GM12878 (cell line): ENCODE results near the gene ANLN. TPM values are rescaled to one million over a fixed set of nuclear protein-coding genes. Genes with fewer than 3 reads are reported as not detected.

Experiments used
- BMI1 ChIP-seq: fragments of 450-650 bp; IDR thresholded peaks from 2 replicates; pipeline ENCODE4 v1.6.1; 2016; ENCODE audit warnings: mild to moderate bottlenecking, moderate library complexity, borderline replicate concordance
- YY1 ChIP-seq: IDR thresholded peaks from 2 replicates; pipeline ENCODE4 v1.6.1; 2011; ENCODE audit warnings: low read depth, mild to moderate bottlenecking, low read length
- polyA plus RNA-seq, 11 experiments: library from polyadenylated mRNA; depleted of rRNA in 4 of 11; unstranded in 6 of 11; stranded (reverse) in 5 of 11; fragments of >200 nt; fragmentation: Nextera tagmentation in 4 of 11; fragmentation: Illumina TruSeq in 1 of 11; extraction: Ambion mirVana in 4 of 11; extraction: Trizol in 1 of 11; gene quantifications; 1 replicate in 1 of 11; 2 replicates in 10 of 11; pipeline versions ENCODE4 v1.2.1 to v1.2.3, GENCODE V29; 2011 to 2016; ENCODE audit warnings: inconsistent platforms in 2 of 11, missing spikeins in 2 of 11, low read depth in 1 of 11
- total RNA-seq, 4 experiments: library from RNA; depleted of rRNA in 3 of 4; stranded (reverse); fragments of >200 nt in 3 of 4; fragmentation: Illumina TruSeq in 1 of 4; extraction: Trizol in 1 of 4; gene quantifications; 2 replicates each; pipeline versions ENCODE4 v1.2.1 to v1.2.3, GENCODE V29; 2013 to 2021
- TF ChIP-seq, protein P1 (sequence below): fragments of 450-650 bp; IDR thresholded peaks from 2 replicates; pipeline ENCODE4 v1.6.1; 2017; ENCODE audit warnings: mild to moderate bottlenecking, moderate library complexity
- TF ChIP-seq, protein P2 (sequence below): fragments of 450-650 bp; IDR thresholded peaks from 2 replicates; pipeline ENCODE4 v1.6.1; 2017; ENCODE audit warnings: mild to moderate bottlenecking, low read depth, inconsistent platforms; ENCODE audit not compliant: poor library complexity, severe bottlenecking
- TF ChIP-seq, protein P3 (sequence below): fragments of 450-650 bp; IDR thresholded peaks from 2 replicates; pipeline ENCODE4 v1.6.1; 2014; ENCODE audit warnings: mild to moderate bottlenecking

ANLN gene
- total and polyA plus RNA-seq, 10 of the 15 experiments (the other 5 are each of a cell fraction or from before 2014, with no cell fraction given): 9.5 to 32.1 (median 24.2) TPM

DNA sequence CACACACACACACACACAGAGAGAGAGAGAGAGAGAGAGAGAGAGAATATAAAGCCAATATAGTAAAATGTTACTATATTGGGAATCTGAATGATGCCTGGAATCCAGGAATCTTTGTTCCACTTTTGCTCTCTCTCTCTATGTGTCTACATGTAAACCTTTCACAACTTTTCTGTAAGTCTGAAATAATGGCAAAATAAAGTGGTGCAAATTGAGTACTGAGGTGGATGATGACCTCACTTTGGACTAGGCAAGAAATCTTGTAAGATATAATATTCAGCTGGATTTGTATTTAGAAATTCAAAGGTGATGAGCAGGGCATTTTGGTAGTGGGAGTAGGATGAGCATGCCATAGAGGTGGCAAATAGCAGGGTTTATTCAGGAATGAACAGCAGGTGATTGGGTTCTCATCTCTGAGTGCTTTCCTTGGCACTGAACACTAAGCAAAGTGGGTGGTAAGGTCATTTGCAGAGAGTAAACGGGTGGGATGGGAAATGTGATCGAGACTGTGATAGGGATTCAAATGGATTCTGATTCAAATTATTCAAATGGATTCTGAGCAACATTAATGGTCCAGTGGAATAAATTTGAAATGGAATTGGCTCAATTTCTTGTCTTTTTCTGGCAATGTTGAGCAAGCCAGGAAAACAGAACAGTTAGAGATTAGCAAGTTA, 9.7 kb upstream of the ANLN start (continued):
- TF ChIP-seq, protein P1, sequence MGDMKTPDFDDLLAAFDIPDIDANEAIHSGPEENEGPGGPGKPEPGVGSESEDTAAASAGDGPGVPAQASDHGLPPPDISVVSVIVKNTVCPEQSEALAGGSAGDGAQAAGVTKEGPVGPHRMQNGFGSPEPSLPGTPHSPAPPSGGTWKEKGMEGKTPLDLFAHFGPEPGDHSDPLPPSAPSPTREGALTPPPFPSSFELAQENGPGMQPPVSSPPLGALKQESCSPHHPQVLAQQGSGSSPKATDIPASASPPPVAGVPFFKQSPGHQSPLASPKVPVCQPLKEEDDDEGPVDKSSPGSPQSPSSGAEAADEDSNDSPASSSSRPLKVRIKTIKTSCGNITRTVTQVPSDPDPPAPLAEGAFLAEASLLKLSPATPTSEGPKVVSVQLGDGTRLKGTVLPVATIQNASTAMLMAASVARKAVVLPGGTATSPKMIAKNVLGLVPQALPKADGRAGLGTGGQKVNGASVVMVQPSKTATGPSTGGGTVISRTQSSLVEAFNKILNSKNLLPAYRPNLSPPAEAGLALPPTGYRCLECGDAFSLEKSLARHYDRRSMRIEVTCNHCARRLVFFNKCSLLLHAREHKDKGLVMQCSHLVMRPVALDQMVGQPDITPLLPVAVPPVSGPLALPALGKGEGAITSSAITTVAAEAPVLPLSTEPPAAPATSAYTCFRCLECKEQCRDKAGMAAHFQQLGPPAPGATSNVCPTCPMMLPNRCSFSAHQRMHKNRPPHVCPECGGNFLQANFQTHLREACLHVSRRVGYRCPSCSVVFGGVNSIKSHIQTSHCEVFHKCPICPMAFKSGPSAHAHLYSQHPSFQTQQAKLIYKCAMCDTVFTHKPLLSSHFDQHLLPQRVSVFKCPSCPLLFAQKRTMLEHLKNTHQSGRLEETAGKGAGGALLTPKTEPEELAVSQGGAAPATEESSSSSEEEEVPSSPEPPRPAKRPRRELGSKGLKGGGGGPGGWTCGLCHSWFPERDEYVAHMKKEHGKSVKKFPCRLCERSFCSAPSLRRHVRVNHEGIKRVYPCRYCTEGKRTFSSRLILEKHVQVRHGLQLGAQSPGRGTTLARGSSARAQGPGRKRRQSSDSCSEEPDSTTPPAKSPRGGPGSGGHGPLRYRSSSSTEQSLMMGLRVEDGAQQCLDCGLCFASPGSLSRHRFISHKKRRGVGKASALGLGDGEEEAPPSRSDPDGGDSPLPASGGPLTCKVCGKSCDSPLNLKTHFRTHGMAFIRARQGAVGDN: no peak
- TF ChIP-seq BMI1: no peak
- TF ChIP-seq, protein P2, sequence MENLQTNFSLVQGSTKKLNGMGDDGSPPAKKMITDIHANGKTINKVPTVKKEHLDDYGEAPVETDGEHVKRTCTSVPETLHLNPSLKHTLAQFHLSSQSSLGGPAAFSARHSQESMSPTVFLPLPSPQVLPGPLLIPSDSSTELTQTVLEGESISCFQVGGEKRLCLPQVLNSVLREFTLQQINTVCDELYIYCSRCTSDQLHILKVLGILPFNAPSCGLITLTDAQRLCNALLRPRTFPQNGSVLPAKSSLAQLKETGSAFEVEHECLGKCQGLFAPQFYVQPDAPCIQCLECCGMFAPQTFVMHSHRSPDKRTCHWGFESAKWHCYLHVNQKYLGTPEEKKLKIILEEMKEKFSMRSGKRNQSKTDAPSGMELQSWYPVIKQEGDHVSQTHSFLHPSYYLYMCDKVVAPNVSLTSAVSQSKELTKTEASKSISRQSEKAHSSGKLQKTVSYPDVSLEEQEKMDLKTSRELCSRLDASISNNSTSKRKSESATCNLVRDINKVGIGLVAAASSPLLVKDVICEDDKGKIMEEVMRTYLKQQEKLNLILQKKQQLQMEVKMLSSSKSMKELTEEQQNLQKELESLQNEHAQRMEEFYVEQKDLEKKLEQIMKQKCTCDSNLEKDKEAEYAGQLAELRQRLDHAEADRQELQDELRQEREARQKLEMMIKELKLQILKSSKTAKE: no peak
- TF ChIP-seq YY1: no peak
- TF ChIP-seq, protein P3, sequence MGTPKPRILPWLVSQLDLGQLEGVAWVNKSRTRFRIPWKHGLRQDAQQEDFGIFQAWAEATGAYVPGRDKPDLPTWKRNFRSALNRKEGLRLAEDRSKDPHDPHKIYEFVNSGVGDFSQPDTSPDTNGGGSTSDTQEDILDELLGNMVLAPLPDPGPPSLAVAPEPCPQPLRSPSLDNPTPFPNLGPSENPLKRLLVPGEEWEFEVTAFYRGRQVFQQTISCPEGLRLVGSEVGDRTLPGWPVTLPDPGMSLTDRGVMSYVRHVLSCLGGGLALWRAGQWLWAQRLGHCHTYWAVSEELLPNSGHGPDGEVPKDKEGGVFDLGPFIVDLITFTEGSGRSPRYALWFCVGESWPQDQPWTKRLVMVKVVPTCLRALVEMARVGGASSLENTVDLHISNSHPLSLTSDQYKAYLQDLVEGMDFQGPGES: no peak
